Esophagus muscularis mucosa (tissue), 4 donors: ENCODE measurements around the gene GSTA4. TPM values are rescaled to one million over a fixed set of nuclear protein-coding genes. Genes with fewer than 3 reads are reported as not detected.

Experiments used
- DNase-seq: peaks from one replicate; pipeline ENCODE4 v3.0.0-alpha.2; 2017; ENCODE audit errors: extremely low spot score
- H3K27ac ChIP-seq, 4 donors: fragments of 200-600 bp; sonication (generic); replicated peaks in 1 of 4; 1 replicate in 3 of 4; 2 replicates in 1 of 4; pipeline ENCODE4 v1.5.1; 2016 to 2019; ENCODE audit warnings: mild to moderate bottlenecking in 1 of 4
- H3K27me3 ChIP-seq, 4 donors: fragments of 200-600 bp; sonication (generic); one replicate each; pipeline versions ENCODE4 v1.5.1 to v1.6.0; 2016 to 2019
- H3K36me3 ChIP-seq, 4 donors: fragments of 200-600 bp; sonication (generic); one replicate each; pipeline ENCODE4 v1.5.1; 2016 to 2019
- H3K4me1 ChIP-seq, 4 donors: fragments of 200-600 bp; sonication (generic); one replicate each; pipeline ENCODE4 v1.5.1; 2016 to 2019
- H3K4me3 ChIP-seq, 4 donors: fragments of 200-600 bp; sonication (generic); 1 replicate in 2 of 4; 2 replicates in 2 of 4; pipeline ENCODE4 v1.5.1; 2016 to 2019; ENCODE audit warnings: mild to moderate bottlenecking in 4 of 4, moderate library complexity in 1 of 4
- H3K9me3 ChIP-seq, 4 donors: fragments of 200-600 bp; sonication (generic); 1 replicate in 3 of 4; 2 replicates in 1 of 4; pipeline ENCODE4 v1.5.1; 2016 to 2019
- EP300 ChIP-seq: sonication (generic); formaldehyde crosslinking; IDR thresholded peaks from one replicate; pipeline ENCODE4 v1.6.1; 2017; ENCODE audit warnings: antibody characterized with exemption
- POLR2A ChIP-seq: fragments of 450-650 bp; IDR thresholded peaks from one replicate; pipeline ENCODE4 v1.6.1; 2017; ENCODE audit warnings: antibody characterized with exemption, moderate library complexity, mild to moderate bottlenecking, low read depth
- POLR2AphosphoS5 ChIP-seq, 2 donors: sonication (generic); formaldehyde crosslinking; IDR thresholded peaks; one replicate each; pipeline ENCODE4 v1.6.1; 2017; ENCODE audit warnings: antibody characterized with exemption in 2 of 2
- WGBS: methylation state at CpG from one replicate; pipeline ENCODE4 v1.1.5; 2018; 5-methylcytosine and 5-hydroxymethylcytosine counted together
- intact Hi-C: fragments of 100-400 bp; cut with DNase I; formaldehyde crosslinking; loops from one replicate; pipeline ENCODE4 v1.15.1; 2023
- total RNA-seq, 4 donors: library from RNA; depleted of rRNA; stranded (reverse); fragments of >200 nt; gene quantifications; one replicate each; pipeline versions ENCODE4 v1.1.0 to v1.2.1, GENCODE V29; 2016
- TF ChIP-seq, protein P1 (sequence below), 3 experiments: fragments of 200-600 bp in 2 of 3; fragments of 450-650 bp in 1 of 3; sonication (generic) in 2 of 3; IDR thresholded peaks; one replicate each; pipeline ENCODE4 v1.5.1; 2017 to 2019; ENCODE audit warnings: antibody characterized with exemption in 3 of 3, mild to moderate bottlenecking in 2 of 3, moderate library complexity in 1 of 3

Gene GSTA4
- total RNA-seq, 4 donors from 2014 or later, result 16.6 to 23.2 (median 17.7) TPM

DNA sequence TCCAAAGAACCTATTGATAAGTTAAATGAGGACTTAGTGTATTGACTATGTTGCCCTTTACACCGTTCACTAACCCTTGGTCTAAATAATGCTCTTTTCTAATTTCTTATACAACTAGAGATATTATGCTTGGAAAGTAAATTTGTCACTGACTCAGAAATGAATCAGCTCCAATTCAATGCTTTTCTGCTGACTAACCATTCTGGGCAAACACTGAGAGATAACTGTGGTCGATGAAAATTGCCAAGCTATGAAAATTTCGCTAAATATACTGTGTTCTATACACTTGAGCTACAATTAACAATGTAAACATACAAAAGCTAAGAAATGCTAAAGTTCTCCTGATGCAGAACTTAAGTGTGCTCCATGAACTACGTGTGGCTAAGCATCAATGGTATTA is 47.0 kb upstream of the GSTA4 start:
- peaks cover 32 to 40% (median 39%) of the 10 kb centered on the region in 4 donors for H3K4me1 ChIP-seq
- H3K27me3 ChIP-seq, result no peaks in the 10 kb centered on the region
- H3K36me3 ChIP-seq, result peaks cover 9 to 37% (median 28%) of the 10 kb centered on the region in 4 donors
- TF ChIP-seq, protein P1, sequence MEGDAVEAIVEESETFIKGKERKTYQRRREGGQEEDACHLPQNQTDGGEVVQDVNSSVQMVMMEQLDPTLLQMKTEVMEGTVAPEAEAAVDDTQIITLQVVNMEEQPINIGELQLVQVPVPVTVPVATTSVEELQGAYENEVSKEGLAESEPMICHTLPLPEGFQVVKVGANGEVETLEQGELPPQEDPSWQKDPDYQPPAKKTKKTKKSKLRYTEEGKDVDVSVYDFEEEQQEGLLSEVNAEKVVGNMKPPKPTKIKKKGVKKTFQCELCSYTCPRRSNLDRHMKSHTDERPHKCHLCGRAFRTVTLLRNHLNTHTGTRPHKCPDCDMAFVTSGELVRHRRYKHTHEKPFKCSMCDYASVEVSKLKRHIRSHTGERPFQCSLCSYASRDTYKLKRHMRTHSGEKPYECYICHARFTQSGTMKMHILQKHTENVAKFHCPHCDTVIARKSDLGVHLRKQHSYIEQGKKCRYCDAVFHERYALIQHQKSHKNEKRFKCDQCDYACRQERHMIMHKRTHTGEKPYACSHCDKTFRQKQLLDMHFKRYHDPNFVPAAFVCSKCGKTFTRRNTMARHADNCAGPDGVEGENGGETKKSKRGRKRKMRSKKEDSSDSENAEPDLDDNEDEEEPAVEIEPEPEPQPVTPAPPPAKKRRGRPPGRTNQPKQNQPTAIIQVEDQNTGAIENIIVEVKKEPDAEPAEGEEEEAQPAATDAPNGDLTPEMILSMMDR (IDR thresholded peaks at IDR 0.05), result no peak
- TF ChIP-seq EP300 (no peak), POLR2AphosphoS5 (IDR thresholded peaks at IDR 0.05) (no peak), POLR2A (no peak)
- H3K9me3 ChIP-seq, result no peaks in the 10 kb centered on the region
- intact Hi-C loops, result no loop called here
- H3K27ac ChIP-seq, result peak overlapping the region; percentile 20 to 45 (median 30)
- no peak overlapping the region for H3K4me3 ChIP-seq
- DNase-seq, result no peak
- WGBS, result 22% methylated on average over 4 of the region's 4 CpGs

DNA sequence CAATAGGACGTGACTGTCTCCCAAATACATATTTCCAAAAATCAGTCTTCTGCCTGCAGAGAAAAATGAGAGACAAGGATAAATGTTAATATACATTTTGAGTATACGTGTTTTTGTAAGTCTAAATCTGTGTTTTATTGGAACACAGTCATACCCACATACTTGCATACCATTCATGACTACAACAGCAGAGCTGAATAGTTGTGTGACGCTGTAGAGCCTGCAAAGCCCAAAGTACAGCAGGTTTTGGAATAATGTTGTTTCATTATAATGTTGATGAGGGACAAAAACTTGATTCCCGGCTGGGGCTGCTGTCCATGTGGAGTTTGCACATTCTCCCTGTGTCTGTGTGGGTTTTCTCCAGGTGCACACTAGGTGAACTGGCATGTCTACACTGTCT is 46.3 kb upstream of the GSTA4 start:
- 65% methylated on average over 4 of the region's 4 CpGs for WGBS
- H3K4me1 ChIP-seq, result peaks cover 32 to 42% (median 39%) of the 10 kb centered on the region in 4 donors
- no peak for DNase-seq
- no peaks in the 10 kb centered on the region for H3K9me3 ChIP-seq
- peak overlapping the region; percentile 18 to 41 (median 26) for H3K27ac ChIP-seq
- H3K36me3 ChIP-seq, result peaks cover 9 to 42% (median 31%) of the 10 kb centered on the region in 4 donors
- H3K4me3 ChIP-seq, result no peak overlapping the region
- no peak for TF ChIP-seq POLR2A
- TF ChIP-seq, protein P1 (IDR thresholded peaks at IDR 0.05), result no peak
- no peak for TF ChIP-seq EP300
- TF ChIP-seq POLR2AphosphoS5 (IDR thresholded peaks at IDR 0.05), result no peak
- H3K27me3 ChIP-seq, result no peaks in the 10 kb centered on the region
- intact Hi-C loops, result no loop called here

DNA sequence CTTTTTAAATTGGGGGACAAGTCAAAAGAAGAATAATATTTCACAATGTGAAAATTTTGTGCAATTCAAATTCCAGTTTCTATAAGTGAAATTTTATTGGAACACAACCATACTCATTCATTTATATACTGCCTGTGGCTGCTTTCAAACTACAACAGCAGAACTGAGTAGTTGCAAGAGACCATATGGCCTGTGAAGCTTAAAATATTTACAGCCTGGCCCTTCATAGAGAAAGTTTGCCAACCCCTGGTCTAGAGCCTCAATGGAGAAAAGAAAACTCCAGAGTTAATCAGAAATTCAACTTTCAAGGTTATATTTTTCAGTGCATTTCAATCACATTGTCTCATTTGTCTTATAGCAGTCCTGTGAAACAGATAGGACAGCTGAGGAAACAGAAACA is 43.5 kb upstream of the GSTA4 start:
- Histone ChIP-seq H3K36me3 (peaks cover 9 to 56% (median 40%) of the 10 kb centered on the region in 4 donors), H3K9me3 (no peaks in the 10 kb centered on the region), H3K27ac (no peak overlapping the region), H3K4me3 (no peak overlapping the region), H3K4me1 (peaks cover 46 to 52% (median 49%) of the 10 kb centered on the region in 4 donors), H3K27me3 (no peaks in the 10 kb centered on the region)
- TF ChIP-seq EP300, result no peak
- DNase-seq, result no peak
- intact Hi-C loops, result no loop called here

DNA sequence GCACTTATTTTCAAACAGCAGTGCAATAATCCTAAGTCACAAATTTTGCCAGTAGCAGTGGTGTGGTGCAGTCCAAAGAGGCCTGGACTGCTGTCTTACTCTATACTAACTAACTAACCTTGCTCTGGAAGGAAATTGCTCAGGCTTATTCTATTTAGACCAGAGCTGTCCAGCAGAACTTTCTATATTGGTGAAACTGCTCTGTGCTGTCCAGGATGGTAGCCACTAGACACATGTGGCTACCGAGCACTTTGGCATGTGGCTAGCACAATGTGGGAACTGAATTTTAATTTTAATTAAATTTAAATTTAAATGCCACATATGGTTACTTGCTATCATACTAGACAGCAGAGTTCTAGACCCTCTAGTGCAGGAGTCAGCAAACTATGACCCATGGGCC is 43.1 kb upstream of the GSTA4 start:
- Histone ChIP-seq H3K36me3 (peaks cover 9 to 56% (median 40%) of the 10 kb centered on the region in 4 donors), H3K4me3 (no peak overlapping the region), H3K4me1 (peaks cover 44 to 52% (median 49%) of the 10 kb centered on the region in 4 donors), H3K27me3 (no peaks in the 10 kb centered on the region), H3K9me3 (no peaks in the 10 kb centered on the region), H3K27ac (no peak overlapping the region)
- 77% methylated on average over 1 of the region's 1 CpG for WGBS
- TF ChIP-seq, protein P1 (IDR thresholded peaks at IDR 0.05), result no peak
- TF ChIP-seq POLR2AphosphoS5 (IDR thresholded peaks at IDR 0.05) (no peak), EP300 (no peak), POLR2A (no peak)
- intact Hi-C loops, result no loop called here
- DNase-seq, result no peak

DNA sequence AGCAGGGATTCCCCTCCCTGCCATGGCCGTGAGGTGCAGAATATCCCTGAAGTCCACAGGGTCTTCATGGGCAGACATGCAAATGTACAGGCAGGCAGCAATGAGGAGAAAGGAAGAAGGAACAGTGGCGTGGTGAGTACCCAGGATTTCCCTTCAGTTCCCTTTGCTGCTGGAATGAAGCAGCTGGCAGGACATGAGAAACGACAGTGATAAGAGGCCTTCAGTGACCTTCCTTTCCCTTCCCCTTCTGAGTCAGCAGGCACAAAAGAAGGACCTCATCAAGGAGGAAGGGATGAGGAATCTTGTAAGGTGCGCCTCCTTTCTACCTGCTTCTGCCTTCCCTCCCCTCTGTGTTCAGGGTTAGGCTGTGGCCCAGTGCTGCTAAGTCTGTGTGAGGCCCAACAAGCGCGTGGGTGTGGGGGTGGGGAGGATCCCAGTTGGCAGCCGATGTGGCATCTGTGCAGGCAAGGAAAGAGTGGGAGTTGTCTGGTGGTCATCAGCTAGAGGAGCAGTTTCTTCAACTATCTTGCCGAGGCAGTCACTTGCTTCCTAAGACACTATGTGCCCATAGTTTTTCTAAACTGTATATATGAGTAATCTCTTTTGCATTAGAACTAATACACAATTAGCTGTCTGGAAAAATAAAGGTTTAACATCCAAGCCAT is 40.6 kb upstream of the GSTA4 start:
- Histone ChIP-seq H3K4me3 (no peak overlapping the region), H3K4me1 (peaks cover 32 to 37% (median 34%) of the 10 kb centered on the region in 4 donors), H3K36me3 (peaks cover 9 to 62% (median 44%) of the 10 kb centered on the region in 4 donors), H3K27ac (peak overlapping the region; percentile 21 to 76 (median 30)), H3K27me3 (no peaks in the 10 kb centered on the region), H3K9me3 (no peaks in the 10 kb centered on the region)
- no peak for DNase-seq
- TF ChIP-seq POLR2A (no peak), POLR2AphosphoS5 (IDR thresholded peaks at IDR 0.05) (no peak), EP300 (no peak)
- TF ChIP-seq, protein P1 (IDR thresholded peaks at IDR 0.05), result no peak
- intact Hi-C loops, result no loop called here
- 81% methylated on average over 8 of the region's 8 CpGs for WGBS
